PFSK-1 (cell line): ENCODE results near the gene CREB3L4.

Experiments
- FOXP2 ChIP-seq: optimal IDR thresholded peaks from 2 replicates; pipeline ENCODE3; 2011; ENCODE audit warnings: borderline replicate concordance, control low read depth, inconsistent platforms; ENCODE audit not compliant: insufficient read depth; ENCODE audit errors: extremely low read length, extremely low read depth
- POLR2AphosphoS5 ChIP-seq: IDR thresholded peaks from 2 replicates; pipeline ENCODE4 v1.6.1; 2012; ENCODE audit warnings: low read depth, mild to moderate bottlenecking, control low read depth, low read length, moderate library complexity
- SIN3A ChIP-seq: IDR thresholded peaks from 2 replicates; pipeline ENCODE4 v1.6.1; 2012; ENCODE audit warnings: mild to moderate bottlenecking, low read length, moderate library complexity, borderline replicate concordance; ENCODE audit not compliant: insufficient read depth
- TAF1 ChIP-seq: IDR thresholded peaks from 2 replicates; pipeline ENCODE4 v1.6.1; 2012; ENCODE audit warnings: low read length, control low read depth, borderline replicate concordance; ENCODE audit not compliant: insufficient read depth
- TF ChIP-seq, protein P1 (sequence below), 2 experiments: IDR thresholded peaks; 2 replicates each; pipeline versions ENCODE4 v1.6.1 to v1.8.0; 2011 to 2012; ENCODE audit warnings: low read depth in 2 of 2, low read length in 2 of 2, control low read depth in 1 of 2, inconsistent platforms in 1 of 2, mild to moderate bottlenecking in 1 of 2, moderate library complexity in 1 of 2; ENCODE audit not compliant: insufficient read depth in 1 of 2

Gene CREB3L4

DNA sequence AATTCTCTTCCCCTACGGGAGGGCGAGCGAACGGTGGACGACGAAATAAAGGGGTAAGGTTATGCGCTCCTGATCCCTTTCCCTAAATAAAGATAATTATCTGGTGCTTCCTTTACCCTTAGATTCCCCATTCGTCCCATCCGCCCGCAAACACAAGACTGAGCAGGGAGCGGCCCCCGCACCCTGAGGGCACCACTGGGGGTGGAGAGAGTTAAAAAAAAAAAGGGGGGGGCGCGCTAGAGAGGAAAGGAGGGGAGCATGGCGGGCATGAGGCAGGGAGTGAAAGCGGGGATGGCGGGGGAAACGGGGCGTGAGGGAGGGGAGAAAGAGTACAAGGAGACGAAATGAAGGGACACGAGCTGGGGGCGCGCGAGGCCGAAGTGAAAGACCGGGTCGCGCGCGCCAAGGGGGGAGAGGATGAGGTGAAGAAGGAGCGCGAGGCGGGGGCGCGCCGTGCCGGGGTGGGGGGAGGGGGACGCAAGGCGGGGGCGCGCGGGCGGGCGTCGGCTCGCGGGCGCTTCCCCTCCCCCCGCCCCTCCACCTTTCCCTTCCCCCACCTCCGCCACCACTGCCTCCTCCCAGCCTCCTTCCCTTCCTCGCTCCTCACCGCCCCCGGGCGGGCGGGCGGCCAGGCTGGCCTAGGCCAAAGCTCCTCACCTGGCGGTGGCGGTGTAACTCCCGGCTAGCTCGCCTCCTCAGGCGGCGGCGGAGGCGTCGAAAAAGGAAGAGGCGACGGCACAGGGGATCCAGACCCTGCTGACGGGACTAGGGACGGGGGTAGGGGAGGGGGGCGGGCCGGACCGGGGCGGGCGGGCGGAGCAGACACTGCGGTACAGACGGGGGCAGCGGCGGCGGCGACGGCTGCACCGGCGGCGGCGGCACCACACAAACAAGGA lies 45.4 kb upstream of the CREB3L4 start:
- peak; percentile 39; the same call in 1 of the 2 replicates for TF ChIP-seq POLR2AphosphoS5
- TF ChIP-seq, protein P1, sequence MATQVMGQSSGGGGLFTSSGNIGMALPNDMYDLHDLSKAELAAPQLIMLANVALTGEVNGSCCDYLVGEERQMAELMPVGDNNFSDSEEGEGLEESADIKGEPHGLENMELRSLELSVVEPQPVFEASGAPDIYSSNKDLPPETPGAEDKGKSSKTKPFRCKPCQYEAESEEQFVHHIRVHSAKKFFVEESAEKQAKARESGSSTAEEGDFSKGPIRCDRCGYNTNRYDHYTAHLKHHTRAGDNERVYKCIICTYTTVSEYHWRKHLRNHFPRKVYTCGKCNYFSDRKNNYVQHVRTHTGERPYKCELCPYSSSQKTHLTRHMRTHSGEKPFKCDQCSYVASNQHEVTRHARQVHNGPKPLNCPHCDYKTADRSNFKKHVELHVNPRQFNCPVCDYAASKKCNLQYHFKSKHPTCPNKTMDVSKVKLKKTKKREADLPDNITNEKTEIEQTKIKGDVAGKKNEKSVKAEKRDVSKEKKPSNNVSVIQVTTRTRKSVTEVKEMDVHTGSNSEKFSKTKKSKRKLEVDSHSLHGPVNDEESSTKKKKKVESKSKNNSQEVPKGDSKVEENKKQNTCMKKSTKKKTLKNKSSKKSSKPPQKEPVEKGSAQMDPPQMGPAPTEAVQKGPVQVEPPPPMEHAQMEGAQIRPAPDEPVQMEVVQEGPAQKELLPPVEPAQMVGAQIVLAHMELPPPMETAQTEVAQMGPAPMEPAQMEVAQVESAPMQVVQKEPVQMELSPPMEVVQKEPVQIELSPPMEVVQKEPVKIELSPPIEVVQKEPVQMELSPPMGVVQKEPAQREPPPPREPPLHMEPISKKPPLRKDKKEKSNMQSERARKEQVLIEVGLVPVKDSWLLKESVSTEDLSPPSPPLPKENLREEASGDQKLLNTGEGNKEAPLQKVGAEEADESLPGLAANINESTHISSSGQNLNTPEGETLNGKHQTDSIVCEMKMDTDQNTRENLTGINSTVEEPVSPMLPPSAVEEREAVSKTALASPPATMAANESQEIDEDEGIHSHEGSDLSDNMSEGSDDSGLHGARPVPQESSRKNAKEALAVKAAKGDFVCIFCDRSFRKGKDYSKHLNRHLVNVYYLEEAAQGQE (IDR thresholded peaks at IDR 0.05; ENCODE audit: insufficient read depth in 1 of 2, low read depth in 2 of 2, low read length in 2 of 2) = no peak
- TF ChIP-seq FOXP2 = peak; percentile 74
- peak; percentile 52; the same call in 1 of the 2 replicates for TF ChIP-seq TAF1
- peak; percentile 4; the same call in 1 of the 2 replicates for TF ChIP-seq SIN3A

DNA sequence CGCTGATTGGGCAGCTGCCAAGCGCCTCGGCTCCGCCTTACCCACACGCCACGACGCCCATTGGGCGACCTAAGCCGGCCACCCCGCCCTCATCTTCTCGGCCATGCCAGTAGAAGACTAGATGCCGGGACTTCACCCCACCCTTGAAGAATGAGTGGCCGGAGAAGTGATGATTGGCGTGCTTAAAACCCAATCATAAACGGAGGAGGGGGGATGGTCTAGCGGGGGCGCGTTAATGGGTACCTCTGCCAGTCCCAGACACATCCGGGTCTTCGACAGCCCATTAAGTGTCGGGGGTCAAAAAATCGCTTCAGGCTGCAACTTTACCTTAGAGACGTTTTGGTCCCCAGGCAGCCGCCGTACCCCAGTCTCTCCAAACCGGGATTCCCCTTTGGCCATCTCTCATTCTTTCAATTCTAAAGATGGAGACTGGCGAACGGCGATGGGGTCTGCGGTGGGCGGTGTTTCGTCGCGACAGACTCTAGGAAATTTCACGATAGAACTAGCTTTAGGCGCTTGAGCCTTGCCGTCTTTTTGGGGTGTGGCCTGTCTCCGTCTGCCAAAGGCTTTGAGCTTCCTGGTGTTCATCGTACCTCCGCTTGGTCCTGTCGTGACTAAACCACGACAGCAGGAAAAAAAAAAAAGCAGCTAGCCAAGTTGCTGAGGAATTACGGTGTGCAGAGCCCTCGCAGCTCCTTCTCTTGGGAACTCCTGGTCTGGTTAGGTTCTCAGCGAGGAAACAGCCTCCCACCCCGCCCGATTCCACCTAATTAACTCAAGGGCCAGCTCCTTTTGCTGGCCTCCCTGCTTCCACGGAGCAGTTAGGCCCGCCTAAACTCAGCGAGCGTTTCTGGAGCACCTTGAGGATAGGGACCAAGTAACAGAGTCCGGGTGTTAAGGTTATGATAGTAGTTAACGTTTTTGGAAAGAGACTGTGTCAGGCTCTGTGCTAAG lies 44.5 kb upstream of the CREB3L4 start, which contains the start of gene GATAD2B:
TSS of gene GATAD2B (minus strand) at position 1 of the 954 bp plus-strand sequence. CDS start 94,625 bp downstream, outside the sequence.
- TF ChIP-seq FOXP2 = no peak
- TF ChIP-seq, protein P1 (IDR thresholded peaks at IDR 0.05; ENCODE audit: insufficient read depth in 1 of 2, low read depth in 2 of 2, low read length in 2 of 2) = no peak; a peak in 1 of 4 replicates
- TF ChIP-seq TAF1 = peak; percentile 79; the same call in 1 of the 2 replicates
- TF ChIP-seq POLR2AphosphoS5 = peak; percentile 73
- TF ChIP-seq SIN3A = no peak

DNA sequence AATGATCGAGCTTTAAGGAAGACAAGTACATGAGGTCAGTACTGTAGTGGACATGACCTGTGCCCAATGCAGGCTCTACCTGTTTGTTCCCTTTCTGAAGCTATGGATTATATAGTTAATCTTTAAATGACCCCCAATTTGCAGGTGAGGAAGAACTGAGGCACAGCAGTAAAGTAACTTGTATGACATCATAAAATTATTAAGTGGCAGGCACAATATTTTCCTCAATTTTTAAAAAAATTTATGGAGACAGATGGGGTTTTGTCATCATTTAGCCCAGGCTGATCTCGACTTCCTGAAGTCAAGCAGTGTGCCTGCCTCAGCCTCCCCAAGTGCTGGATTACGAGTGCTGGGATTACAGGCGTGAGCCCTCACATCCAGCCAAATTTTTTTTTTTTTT lies 41.3 kb upstream of the CREB3L4 start:
- TF ChIP-seq SIN3A (no peak), POLR2AphosphoS5 (no peak), TAF1 (no peak), FOXP2 (no peak)
- TF ChIP-seq, protein P1 (IDR thresholded peaks at IDR 0.05; ENCODE audit: insufficient read depth in 1 of 2, low read depth in 2 of 2, low read length in 2 of 2) = no peak

DNA sequence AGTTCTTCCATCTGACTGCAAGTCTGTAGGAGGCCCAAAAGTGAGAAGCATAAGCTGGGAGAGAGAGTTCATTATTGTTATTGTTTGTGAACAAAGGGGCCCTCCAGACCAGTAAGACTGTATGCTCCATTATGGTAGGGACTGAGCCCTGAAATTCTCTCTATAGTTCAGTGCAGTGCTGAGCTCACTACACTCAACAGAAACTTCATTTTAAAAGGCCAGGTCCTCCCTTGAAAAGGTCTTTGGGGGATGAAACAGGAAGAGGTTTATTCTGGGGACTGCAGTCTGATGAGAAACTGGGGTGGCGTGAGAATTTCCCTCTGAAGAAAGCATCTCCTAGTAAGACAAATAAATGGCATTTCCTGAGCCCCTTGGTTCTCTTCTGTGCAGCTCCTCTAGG lies 39.5 kb upstream of the CREB3L4 start:
- no peak for TF ChIP-seq POLR2AphosphoS5
- no peak for TF ChIP-seq SIN3A
- TF ChIP-seq, protein P1 (IDR thresholded peaks at IDR 0.05; ENCODE audit: insufficient read depth in 1 of 2, low read depth in 2 of 2, low read length in 2 of 2) = no peak
- no peak for TF ChIP-seq TAF1
- no peak for TF ChIP-seq FOXP2
